HG02870 (cell line): ENCODE data around the gene ABLIM2.

Experiments used
- ATAC-seq: cut with Tn5 transposase; IDR thresholded peaks from one replicate; pipeline ENCODE4 v1.9.1; 2021; ENCODE audit warnings: mild to moderate bottlenecking, moderate library complexity; ENCODE audit not compliant: unreplicated experiment

The ABLIM2 gene

DNA sequence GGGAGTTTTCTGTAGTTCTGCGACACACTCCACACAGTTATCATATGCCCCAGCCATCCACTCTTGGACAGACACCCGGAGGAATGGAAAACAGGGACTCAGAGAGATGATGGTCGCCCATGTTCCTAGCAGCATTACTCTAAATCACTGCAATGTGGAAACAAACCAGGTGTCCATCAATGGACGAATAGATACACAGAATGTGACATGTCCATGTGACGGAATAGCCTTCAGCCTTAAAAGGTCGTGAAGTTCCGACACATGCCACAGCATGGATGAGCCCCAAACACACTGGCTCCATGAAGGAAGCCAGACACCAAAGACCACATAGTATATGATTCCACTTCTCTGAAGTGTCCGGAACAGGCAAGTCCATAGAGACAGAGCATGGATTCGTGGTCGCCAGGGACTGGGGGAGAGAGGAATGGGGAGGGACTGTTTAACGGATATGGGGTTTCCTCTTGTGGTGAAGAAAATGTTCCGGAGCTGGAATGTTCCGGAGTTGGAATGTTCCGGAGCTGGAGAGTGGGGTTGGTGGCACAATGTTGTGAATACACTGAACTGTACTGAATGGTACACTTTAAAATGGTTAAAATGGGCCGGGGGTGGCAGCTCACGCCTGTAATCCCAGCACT, 190.2 kb downstream of the ABLIM2 start:
- no peak for ATAC-seq

DNA sequence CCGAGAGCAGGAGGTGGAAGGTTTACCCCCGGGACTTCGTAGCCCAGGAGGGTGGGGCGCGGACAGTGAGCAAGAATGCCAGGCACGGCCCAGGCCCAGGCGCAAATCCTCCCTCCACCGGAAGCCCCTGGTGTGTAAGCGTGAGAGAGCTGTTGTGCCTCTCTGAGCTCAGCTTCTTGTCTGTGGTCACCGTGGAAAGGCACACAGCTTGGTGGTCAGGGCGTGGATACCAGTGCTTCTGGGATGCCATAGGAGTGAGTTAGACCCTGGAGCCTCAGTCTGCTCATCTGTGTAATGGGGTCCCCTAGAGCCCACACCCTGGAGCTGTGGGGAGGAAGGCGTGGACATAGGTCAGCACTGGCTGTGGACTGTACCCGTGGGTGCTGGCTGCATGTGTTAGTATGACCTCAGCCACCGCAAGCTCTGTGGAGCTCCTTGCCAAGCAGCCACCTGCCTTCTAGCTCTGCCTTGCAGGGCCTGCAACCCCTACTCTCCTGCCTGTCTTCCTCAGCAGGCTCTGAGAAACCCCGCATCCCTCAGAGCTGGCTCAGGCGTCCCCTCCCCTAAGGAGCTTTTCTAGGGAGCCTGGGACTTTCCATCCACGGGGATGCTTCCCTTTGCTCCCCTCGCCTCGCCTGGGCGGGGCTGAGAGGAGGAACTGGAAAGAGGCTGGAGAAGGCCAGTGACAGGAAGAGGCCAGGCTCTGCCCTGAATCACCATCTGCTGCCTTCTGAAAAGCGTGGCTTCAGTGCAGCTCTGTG, 190.9 kb downstream of the ABLIM2 start:
- ATAC-seq, result no peak

DNA sequence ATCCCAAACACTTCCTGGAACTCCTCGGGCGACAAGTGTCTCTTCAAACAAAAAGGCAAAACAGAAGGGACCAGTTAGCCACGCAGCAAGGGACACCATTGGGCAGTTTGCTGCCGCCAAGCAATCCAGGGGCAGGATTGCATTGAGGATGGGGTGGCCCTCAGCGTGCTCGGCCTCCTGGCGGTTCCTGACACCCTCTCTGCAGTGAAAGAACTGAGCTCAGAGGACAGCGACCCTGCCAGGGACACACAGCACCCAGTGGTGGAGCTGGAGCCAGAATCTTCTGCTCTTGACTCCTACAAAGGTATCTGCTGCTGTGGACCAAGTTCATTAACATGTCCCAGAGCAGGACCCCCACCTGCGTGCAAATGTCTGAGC, 191.6 kb downstream of the ABLIM2 start:
- ATAC-seq, result no peak

DNA sequence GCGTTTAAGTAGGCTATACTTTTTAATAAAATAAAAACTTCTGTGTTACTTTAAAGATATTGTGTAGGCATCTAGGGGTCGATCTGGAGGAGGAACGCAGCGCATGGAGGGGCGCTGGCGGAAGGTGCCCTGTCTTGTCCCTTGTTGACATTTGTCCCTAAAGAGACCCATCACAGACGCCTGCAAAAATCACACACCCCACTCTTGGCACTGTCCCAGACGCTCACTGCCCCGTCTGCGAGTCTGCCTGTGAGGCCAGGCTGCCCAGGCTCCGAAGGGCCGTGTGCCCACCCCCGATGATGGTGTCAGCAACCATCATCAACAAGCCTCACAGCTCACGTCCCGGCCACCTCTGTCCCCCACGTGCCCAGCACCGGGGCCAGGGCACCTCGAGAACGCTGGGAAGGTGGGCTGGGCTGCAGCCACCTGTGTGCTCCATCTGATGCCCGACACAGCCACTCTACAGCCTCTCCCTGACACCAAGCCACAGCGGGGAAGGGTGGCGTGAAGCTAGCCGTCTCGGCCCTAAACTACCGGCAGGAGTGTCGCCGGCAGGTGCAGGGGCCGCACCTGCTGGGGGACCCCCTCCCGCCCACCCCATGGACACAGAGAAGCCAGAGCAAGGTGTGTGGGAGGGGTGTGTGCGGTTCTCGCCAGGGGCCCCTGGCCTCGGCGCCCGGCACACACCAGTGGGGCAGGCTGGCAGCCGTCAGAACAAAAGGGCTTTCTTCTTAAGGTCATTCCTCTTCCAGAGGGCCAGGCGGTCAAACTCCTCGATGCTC, 192.1 kb downstream of the ABLIM2 start:
- ATAC-seq, result no peak

DNA sequence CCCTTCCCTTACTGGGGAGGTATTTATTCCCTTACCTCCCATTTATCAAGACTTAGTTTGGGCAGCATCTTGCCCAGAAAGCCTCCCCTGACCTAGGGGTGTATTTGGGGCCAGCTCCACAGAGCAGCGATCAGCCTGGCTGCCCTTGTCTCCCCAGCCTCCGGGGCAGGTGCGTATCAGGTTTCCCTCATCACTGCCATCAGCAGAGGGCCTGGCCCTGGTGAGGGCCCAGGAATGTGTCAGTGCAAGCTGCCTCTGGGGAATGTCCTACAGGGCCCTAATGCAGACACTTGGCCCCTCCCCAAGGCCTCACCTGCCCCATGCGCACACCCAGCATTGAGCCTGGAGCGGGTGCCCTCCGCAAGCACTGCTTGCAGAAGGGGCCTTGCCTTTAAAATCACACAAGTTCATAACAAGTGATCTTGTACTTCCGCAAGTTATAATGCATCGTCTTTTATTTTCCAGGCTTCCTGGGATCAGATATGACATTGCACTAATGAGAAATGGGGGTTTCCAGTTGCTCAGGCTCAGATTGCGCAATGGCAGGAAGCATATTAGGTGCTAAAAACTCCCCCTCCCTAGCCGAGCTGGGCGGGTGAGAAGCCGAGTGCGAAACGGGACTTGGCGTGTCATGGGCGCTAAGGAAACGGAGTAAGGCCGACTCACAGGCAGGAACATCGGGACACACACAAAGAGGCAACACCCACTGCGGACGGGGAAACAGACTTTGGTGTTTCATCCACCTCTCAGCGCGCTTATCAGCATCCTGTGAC, 193.5 kb downstream of the ABLIM2 start:
- ATAC-seq, result no peak

DNA sequence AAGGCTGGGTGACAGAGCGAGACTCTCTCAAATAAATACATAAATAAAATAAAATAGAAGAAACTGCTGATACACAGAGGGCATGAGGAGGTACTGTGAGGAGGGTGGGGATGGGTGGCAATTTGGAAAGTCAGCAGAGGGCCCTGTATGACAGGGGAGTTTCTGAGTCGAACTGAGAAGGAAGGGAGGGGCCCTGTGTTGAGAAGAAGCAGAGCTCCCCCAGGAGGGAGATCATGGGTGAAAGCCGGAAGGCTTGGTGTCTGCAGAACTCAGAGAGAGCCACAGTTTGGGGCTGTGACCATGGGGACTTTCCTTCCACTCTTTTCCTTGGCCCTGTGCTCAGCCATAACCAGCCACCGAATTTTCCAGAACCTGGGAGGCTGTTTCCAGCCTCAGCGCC, 194.2 kb downstream of the ABLIM2 start:
- no peak for ATAC-seq

DNA sequence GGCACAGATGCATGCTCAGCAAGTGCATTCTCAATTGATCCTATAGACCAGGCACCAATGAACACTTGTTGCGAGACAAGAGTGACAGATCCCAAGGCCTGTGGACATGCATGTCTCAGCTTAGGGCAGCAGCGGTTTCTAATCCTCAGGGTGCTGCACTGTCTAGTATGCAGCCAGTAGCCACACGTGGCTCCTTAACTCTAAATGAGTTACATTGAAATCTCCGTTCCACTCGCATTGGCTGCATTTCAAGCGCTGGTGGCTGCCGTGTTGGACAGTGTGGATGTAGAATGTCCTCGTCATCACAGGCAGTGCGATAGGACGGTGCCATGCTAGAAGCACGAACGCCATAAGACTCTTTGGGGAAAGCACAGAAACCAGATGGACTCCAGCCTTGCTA, 194.9 kb downstream of the ABLIM2 start:
- ATAC-seq, result no peak

DNA sequence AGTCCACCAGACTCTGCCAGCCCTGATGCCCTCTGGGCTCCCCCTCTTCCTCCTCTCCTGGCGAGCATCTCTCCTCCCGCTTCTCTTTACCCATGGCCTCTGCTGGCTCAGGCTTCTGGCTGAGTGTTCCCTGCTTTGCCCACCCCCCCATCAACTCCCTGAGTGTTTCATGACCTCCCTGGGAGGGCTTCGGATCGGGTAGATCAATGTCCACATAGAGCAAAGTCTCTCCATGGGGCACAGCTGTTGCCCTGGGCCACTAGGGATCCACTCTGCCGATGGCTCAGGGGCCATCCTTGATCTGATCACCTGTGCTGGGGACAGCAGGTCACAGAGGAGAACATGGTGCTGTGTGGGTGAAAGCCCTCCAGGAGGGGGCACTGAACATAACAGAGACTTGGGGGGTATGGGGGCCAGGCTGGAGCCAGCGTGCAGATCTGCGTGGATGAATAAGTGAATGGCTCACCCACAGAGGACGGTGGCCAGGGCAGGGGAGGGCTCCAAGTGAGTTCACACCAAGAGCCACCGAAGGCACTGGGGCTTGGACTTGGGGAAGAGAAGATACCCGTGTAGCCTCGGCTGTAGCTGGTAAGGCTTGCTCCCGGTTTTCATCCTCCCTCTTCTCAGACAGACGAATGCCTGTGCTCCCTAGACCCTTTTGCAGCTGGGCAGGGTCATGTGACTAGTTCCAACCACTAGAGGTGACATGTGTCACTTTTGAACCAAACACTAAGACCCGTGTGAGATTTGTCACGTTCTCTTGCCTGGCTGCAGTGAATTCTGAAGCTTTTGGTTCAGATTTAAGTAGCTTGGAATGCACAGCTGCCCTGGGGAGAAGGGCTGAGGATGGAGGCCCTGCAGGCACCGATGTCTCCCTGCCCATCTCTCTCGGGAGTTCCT, 195.8 kb downstream of the ABLIM2 start:
- no peak for ATAC-seq

DNA sequence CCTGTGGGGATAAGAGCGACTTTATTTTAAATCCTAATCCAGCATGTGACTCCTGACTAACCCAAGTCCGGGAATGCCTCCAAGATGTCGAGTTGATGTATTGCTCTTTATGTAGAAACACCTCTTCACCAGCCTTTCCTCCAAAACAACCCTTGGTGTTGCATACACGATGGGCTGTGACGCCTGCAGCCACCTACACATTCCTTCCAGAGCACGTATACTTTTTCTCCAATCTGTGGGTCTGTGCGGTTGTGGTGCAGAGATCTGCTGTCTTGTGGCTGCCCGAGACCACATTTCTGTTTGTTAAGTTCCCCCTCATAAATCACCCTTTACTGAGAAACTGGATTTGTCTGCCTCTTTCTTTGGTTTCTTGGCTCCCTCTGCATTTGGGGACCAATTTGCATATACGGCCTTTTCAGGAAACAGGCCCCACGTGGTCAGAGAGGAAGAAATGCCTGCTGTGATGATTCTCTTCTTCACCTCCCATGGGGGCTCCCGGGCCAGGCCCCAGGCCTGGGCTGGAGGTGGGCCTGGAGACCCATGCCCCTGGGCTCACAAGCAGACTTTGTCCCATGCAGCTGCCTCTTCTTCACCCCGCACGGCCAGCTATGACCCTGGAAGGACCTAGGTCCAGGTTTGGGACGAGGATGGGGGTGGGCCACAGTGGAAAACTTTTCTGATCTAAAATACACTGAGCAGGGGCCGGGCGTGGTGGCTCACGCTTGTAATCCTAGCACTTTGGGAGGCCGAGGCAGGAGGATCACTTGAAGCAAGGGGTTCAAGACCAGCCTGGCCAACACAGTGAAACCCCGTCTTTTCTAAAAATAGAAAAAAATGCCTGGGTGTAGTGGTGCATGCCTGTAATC, 197.6 kb downstream of the ABLIM2 start:
- peak; percentile 57 for ATAC-seq

DNA sequence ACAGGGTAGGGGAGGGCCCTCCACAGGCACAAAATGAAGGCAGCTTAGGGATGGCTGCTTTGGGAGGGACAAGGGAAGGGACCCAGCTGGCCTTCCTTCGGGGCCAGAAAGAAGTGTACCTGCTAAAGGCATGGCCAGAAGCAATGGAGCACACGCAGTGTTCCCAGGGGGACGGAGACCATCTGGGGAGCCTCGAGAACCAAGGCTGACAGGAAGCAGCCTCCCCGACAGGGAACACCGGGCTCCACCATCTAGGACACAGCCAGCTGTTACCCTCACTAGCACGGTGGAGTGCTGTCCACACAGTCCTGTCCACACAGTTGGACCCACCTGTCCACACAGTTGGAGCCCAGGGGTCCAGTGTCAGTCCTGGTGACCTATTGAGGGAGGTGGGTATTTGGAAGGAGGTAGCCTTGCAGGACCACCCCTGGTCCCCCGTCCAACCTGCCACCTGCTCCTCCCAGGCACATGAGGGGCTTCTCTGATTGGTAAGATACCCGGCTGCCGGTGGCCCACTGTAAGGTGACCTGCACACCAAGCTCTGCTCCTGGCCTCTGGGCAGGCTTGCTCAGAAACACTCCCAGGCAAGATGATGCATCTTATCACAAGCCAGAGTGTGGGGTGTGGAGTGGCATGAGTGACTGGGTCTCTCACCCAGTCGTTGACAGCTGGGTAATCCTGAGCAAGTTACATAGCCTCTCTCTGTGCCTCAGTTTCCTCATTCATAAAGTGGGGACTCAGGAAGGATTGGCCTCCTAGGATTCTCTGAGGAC, 198.4 kb downstream of the ABLIM2 start:
- no peak for ATAC-seq

DNA sequence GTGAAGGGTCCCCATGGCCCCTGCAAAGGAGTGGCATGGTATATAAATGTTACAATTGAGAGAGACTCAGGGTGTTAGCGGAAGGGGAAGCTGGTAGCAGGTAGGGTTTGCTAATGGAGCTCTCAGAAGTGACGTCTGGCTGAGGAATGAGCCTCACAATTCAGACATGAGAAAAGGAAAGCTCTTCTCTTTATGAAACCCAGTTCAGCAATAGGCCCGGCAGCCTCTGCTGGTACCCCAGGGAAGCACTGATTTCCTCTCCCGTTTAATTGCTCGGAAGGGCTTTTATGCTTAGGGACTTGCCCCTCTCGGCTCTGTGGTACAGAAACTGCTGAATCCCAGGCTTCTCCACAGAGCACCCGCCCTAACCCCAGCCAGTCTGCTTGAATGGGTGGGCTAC, 199.5 kb downstream of the ABLIM2 start:
- no peak for ATAC-seq

DNA sequence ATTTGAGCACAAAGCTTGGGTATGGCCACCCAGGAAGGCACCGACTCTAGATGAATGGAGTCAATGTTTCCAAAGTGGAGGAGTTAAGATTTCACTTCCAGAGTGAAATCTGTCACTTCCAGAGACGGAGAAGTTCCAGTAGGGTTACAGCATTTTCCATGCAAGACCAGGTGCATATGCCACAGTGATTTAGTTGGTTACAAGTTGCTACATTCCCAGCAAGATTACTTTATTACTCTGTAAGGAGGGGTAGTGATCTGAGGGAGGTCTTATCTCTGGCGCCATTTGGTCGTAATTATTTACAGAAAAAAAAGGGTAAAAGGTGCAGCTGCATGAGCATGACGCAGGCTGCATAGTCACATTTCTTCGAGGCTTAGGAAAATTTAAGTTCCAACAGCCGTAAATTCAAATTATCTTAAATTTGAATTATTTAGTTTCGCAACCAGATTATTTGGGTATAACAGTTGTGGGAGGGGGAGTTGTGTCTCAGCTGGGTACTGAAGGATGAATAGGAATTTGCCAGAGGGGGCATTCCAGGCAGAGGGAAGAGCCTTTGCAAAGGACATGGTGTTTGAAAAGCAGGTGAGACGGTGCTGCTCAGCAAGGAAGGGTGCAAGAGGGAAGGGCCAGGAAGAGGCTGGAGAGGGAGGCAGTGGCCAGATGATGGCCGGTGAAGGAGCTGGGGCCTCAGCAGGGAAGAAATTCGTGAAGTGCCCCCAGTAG, 201.5 kb downstream of the ABLIM2 start:
- ATAC-seq, result no peak

DNA sequence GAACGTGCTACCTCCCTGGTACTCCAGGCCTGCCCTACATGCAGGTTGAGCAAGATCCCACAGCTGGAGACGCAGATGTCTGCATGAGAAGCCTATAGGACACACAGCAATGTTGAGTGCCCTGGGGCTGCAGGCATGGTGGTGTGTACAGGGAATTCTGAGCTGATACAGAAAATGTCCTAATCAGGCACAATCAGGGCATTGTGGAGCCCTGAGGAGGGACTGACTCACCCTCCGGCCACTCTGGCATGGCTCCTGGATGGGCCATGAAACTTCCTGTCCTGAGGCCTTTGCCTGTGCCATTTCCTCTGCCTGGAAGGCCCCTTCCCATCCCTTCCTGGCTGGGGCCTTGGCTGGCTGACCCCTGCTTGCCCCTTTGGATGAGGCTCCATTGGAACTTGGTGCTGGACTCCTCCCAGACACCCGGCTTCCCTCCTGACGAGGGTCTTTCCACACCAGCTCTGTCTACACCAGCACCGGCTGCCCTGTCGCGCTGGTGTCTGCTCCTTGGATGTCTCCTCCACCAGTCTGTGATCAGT, 202.3 kb downstream of the ABLIM2 start:
- no peak for ATAC-seq

DNA sequence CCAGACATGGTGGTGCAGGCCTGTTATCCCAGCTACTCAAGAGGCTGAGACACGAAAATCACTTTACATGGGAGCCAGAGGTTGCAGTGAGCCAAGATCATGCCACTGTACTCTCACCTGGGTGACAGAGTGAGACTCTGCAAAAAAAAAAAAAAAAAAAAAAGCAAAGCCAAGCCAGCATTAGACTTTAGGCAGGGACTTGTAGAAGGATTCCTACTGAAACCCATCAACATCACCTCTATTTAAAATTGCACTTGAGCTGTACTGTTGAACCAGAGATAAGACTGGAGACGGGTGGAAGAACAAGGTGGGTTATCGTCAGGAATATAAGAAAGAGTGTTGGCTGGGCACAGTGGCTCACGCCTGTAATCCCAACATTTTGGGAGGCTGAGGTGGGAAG, 203.2 kb downstream of the ABLIM2 start:
- ATAC-seq, result no peak

DNA sequence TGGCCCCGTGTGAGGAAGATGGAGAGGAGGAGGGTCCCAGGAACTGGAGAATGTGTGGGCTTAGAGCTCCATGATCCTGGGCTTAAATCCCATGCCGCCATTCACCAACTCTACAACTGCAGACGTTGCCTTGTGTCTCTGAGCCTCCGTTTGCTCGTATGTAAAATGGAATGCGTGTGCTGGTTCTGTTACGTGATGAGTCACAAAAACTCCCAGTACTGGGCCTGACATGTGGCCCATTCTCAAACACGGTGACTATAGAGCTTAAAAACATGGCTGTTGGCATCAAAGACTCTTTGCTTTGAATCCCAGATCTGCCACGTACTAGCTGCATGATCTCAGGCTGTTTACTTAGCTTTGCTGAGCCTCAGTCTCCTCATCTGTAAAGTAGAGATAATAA, 206.0 kb downstream of the ABLIM2 start:
- no peak for ATAC-seq

DNA sequence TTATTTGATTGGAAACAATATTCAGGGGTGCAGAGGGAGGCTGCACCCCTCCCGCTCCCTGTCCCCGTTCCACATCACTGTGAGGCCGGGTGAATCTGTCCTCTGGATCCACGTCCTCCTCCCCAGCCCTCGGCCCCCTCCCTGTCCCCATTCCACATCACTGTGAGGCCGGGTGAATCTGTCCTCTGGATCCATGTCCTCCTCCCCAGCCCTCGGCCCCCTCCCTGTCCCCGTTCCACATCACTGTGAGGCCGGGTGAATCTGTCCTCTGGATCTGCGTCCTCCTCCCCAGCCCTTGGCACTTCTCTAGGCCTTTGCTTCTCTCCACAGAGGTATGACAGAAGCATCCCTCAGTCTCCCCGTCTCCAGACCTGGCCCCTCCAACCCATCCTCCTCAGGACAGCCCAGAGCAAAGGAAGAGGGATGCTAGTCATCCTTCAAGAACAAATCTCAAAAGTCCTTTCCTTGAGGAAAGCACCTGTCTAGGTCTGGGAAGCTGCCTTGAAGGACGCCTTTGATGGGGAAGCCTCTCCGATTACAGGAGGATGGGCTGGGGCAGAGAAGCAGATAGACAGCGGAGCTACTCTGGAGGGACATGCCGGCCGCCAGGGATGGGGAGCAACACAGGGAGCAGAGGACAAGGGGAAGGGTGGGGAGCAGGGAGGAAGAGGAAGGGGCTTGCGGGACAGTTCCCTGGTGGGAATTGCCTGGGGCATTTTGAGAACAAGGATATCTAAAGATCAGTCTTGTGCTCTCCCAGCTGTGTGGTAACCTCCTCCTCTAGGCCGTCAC, 208.1 kb downstream of the ABLIM2 start:
- no peak for ATAC-seq

DNA sequence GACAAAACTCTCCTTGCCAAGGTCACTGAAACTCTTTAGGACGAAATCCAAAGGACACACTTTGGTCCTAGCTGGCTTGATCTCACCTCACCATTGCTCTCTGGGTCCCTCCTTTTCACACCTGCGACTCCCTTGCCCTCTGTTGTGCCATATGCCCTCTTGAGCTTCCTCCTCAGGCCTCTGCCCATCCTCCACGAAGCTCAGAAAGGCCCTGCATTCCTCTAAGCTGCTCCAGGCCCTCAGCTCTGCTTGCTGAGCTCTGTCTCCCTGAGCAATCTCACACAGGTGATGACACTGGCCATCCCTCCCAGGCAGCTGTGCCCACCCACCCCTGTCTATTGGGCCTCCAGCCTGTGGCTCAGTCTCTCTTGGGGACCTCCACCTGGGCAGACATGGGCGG, 208.9 kb downstream of the ABLIM2 start:
- no peak for ATAC-seq
